Neutrophil (primary cell): Measurements from ENCODE around the gene UBA6.

Experiments used
- H3K27ac ChIP-seq: fragments of 200-600 bp; sonication (generic); 2 replicates; pipeline ENCODE4 v1.5.1; 2016; ENCODE audit warnings: mild to moderate bottlenecking, moderate library complexity
- H3K27me3 ChIP-seq: fragments of 200-600 bp; sonication (generic); 2 replicates; pipeline ENCODE4 v1.6.0; 2016; ENCODE audit warnings: mild to moderate bottlenecking
- H3K36me3 ChIP-seq: fragments of 200-600 bp; sonication (generic); 2 replicates; pipeline ENCODE4 v1.5.1; 2017
- H3K4me1 ChIP-seq, 2 experiments: fragments of 200-600 bp in 1 of 2; sonication (generic) in 1 of 2; 1 replicate in 1 of 2; 2 replicates in 1 of 2; pipeline versions ENCODE4 v1.5.1 to v1.6.1; 2013 to 2016; ENCODE audit warnings: low read depth in 1 of 2, low read length in 1 of 2, mild to moderate bottlenecking in 1 of 2, moderate library complexity in 1 of 2; ENCODE audit not compliant: control insufficient read depth in 1 of 2, insufficient read depth in 1 of 2
- H3K4me3 ChIP-seq, 2 experiments: fragments of 200-600 bp in 1 of 2; sonication (generic) in 1 of 2; 1 replicate in 1 of 2; 2 replicates in 1 of 2; pipeline ENCODE4 v1.5.1; 2013 to 2016; ENCODE audit warnings: low read depth in 1 of 2, low read length in 1 of 2, mild to moderate bottlenecking in 1 of 2, moderate library complexity in 1 of 2
- H3K9me3 ChIP-seq: fragments of 200-600 bp; sonication (generic); 2 replicates; pipeline ENCODE4 v1.5.1; 2016
- TF ChIP-seq, protein P1 (sequence below): fragments of 200-600 bp; sonication (generic); IDR thresholded peaks from 2 replicates; pipeline ENCODE4 v1.5.1; 2016; ENCODE audit warnings: antibody characterized with exemption

The UBA6 gene

DNA sequence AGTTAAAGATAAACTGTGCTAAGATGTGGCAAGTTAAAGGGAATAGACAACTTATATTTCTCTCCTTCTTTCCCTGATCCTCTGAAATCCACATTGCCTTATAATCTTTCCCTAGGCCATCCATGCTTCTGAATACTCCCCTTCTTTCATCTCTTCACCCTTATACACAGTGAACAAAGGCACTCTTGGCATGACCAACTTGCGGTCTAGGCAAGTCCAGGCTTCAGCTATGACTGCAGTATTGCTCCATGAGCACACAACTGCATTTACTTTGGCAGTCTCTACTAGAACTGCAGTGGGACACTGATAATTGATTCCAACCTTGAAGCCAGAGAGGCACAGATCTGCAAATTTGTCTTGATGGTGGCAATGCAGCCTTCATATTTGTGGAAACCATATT lies 24.2 kb upstream of the UBA6 start:
- no peaks in the 10 kb centered on the region for H3K36me3 ChIP-seq
- no peak overlapping the region for H3K27ac ChIP-seq
- no peak overlapping the region for H3K4me3 ChIP-seq
- TF ChIP-seq, protein P1, sequence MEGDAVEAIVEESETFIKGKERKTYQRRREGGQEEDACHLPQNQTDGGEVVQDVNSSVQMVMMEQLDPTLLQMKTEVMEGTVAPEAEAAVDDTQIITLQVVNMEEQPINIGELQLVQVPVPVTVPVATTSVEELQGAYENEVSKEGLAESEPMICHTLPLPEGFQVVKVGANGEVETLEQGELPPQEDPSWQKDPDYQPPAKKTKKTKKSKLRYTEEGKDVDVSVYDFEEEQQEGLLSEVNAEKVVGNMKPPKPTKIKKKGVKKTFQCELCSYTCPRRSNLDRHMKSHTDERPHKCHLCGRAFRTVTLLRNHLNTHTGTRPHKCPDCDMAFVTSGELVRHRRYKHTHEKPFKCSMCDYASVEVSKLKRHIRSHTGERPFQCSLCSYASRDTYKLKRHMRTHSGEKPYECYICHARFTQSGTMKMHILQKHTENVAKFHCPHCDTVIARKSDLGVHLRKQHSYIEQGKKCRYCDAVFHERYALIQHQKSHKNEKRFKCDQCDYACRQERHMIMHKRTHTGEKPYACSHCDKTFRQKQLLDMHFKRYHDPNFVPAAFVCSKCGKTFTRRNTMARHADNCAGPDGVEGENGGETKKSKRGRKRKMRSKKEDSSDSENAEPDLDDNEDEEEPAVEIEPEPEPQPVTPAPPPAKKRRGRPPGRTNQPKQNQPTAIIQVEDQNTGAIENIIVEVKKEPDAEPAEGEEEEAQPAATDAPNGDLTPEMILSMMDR, result no peak
- H3K9me3 ChIP-seq, result no peaks in the 10 kb centered on the region
- H3K4me1 ChIP-seq, result peaks cover 0 to 7% of the 10 kb centered on the region in 2 experiments
- H3K27me3 ChIP-seq, result no peaks in the 10 kb centered on the region

GRCh38 chr4:67723949-67724348 lies 23.0 kb upstream of the UBA6 start:
- Histone ChIP-seq H3K27me3 (no peaks in the 10 kb centered on the region), H3K9me3 (no peaks in the 10 kb centered on the region), H3K27ac (no peak overlapping the region), H3K36me3 (no peaks in the 10 kb centered on the region), H3K4me1 (peaks cover 0 to 7% of the 10 kb centered on the region in 2 experiments), H3K4me3 (no peak overlapping the region)
- TF ChIP-seq, protein P1, result no peak

DNA sequence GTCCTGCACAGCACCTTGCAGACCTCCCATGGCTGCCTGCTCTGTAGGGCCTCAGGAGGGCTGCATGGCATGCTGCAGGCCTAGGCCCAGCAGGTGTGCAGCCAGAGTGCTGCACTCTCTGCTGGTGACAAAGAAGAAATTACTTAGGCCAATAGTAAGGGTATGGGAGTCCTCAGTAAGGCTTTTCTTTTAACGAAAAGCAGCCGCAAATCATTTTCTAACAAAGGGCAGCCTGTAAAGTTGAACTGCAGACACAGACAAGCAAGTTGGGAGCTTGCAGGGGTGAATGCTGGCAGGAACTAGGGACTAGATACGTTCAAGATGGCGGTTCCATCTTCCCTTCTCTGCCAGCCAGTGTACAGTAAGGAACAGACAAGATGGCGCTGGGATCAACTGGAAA lies 22.4 kb upstream of the UBA6 start:
- Histone ChIP-seq H3K36me3 (no peaks in the 10 kb centered on the region), H3K27me3 (no peaks in the 10 kb centered on the region), H3K4me3 (no peak overlapping the region), H3K4me1 (peaks cover 0 to 7% of the 10 kb centered on the region in 2 experiments), H3K27ac (no peak overlapping the region), H3K9me3 (no peaks in the 10 kb centered on the region)
- TF ChIP-seq, protein P1, result no peak

DNA sequence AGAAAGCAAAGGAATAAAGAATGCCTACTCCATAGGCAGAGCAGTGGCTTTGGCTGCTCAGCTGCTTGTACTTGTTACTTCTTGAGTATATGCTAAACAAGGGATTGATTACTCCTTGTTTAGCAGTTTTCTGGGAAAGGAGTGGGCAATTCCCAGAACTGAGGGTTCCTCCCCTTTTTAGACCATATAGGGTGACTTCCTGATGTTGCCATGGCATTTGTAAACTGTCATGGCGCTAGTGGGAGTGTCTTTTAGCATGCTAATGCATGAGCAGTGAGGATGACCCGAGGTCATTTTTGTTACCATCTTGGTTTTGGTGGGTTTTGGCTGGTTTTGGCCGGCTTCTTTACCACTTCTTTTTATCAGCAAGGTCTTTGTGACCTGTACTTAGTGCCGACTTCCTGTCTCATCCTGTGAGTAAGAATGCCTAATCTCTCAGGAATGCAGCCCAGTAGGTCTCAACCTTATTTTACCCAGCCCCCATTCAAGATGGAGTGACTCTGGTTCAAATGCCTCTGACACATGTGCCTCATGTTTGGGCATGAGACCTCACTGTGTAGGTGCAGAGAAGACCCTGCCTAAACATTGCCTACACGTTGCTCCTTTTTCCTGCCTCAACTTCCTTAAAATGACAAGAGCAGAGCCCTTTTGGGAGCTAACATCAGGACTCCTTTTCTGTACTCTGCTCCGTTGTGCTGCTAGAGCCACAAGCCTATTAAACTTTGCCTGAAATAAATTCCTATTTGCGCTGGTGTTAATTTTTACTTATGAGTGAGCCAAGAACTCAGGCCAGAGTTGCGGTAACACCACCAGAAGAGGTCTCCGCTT lies 21.0 kb upstream of the UBA6 start:
- Histone ChIP-seq H3K9me3 (no peaks in the 10 kb centered on the region), H3K27me3 (no peaks in the 10 kb centered on the region), H3K27ac (no peak overlapping the region), H3K36me3 (no peaks in the 10 kb centered on the region), H3K4me1 (peaks cover 0 to 3% of the 10 kb centered on the region in 2 experiments), H3K4me3 (no peak overlapping the region)
- TF ChIP-seq, protein P1, result no peak

GRCh38 chr4:67721315-67721769 lies 20.4 kb upstream of the UBA6 start:
- no peak overlapping the region for H3K4me3 ChIP-seq
- H3K27ac ChIP-seq, result no peak overlapping the region
- no peaks in the 10 kb centered on the region for H3K27me3 ChIP-seq
- H3K36me3 ChIP-seq, result no peaks in the 10 kb centered on the region
- TF ChIP-seq, protein P1, result no peak
- no peaks in the 10 kb centered on the region for H3K9me3 ChIP-seq
- H3K4me1 ChIP-seq, result no peaks in the 10 kb centered on the region
